Naive B cell (primary cell): ENCODE data around the gene PPM1J. TPM values are rescaled to one million over a fixed set of nuclear protein-coding genes. Genes with fewer than 3 reads are reported as not detected.

Source experiments
- ATAC-seq, 2 donors: fragments of 150-1000 bp; cut with Tn5 transposase; 2 replicates each; pipeline ENCODE4 v1.10.0; 2021; ENCODE audit warnings: low read depth in 2 of 2, mild to moderate bottlenecking in 2 of 2, moderate library complexity in 2 of 2
- DNase-seq: peaks from one replicate; pipeline ENCODE4 v3.0.0; 2022
- H3K27ac Mint-ChIP-seq, 6 donors: one replicate each; pipeline ENCODE4 v1.8.0; 2020 to 2022; ENCODE audit warnings: mild to moderate bottlenecking in 6 of 6, mixed read lengths in 6 of 6, moderate library complexity in 5 of 6, inconsistent platforms in 2 of 6
- H3K27me3 Mint-ChIP-seq, 3 donors: one replicate each; pipeline ENCODE4 v1.8.0; 2021 to 2022; ENCODE audit warnings: mixed read lengths in 3 of 3, mild to moderate bottlenecking in 1 of 3
- H3K36me3 Mint-ChIP-seq, 2 donors: one replicate each; pipeline ENCODE4 v1.8.0; 2020 to 2022; ENCODE audit warnings: mixed read lengths in 2 of 2, inconsistent platforms in 1 of 2, mild to moderate bottlenecking in 1 of 2
- H3K4me1 Mint-ChIP-seq, 3 donors: one replicate each; pipeline ENCODE4 v1.8.0; 2020 to 2022; ENCODE audit warnings: mixed read lengths in 3 of 3, inconsistent platforms in 1 of 3, mild to moderate bottlenecking in 1 of 3, moderate library complexity in 1 of 3
- H3K4me3 Mint-ChIP-seq, 8 donors: one replicate each; pipeline ENCODE4 v1.8.0; 2020 to 2022; ENCODE audit warnings: mild to moderate bottlenecking in 8 of 8, mixed read lengths in 8 of 8, moderate library complexity in 8 of 8, inconsistent platforms in 2 of 8
- H3K9me3 Mint-ChIP-seq, 7 donors: one replicate each; pipeline ENCODE4 v1.8.0; 2020 to 2022; ENCODE audit warnings: mixed read lengths in 7 of 7, mild to moderate bottlenecking in 5 of 7, inconsistent platforms in 2 of 7, moderate library complexity in 1 of 7
- polyA plus RNA-seq, 6 donors: library from polyadenylated mRNA; unstranded; fragments of 300-500 nt; fragmentation: Illumina TruSeq; gene quantifications; one replicate each; pipeline ENCODE4 v1.2.3, GENCODE V29; 2021; ENCODE audit warnings: low read depth in 6 of 6

PPM1J gene, protein sequence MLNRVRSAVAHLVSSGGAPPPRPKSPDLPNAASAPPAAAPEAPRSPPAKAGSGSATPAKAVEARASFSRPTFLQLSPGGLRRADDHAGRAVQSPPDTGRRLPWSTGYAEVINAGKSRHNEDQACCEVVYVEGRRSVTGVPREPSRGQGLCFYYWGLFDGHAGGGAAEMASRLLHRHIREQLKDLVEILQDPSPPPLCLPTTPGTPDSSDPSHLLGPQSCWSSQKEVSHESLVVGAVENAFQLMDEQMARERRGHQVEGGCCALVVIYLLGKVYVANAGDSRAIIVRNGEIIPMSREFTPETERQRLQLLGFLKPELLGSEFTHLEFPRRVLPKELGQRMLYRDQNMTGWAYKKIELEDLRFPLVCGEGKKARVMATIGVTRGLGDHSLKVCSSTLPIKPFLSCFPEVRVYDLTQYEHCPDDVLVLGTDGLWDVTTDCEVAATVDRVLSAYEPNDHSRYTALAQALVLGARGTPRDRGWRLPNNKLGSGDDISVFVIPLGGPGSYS
- 1 to 10 TPM in 5 of 6 donors, under 1 TPM in 1; 0.48 to 3.1 (median 1.5) TPM for polyA plus RNA-seq

- H3K27ac Mint-ChIP-seq: peak within 1 kb of the TSS; percentile 64 to 95 (median 92)
- ATAC-seq (peak; percentile 75 to 76), DNase-seq (peak; percentile 98)
- peak within 1 kb of the TSS; percentile 92 to 96 (median 94) for H3K4me3 Mint-ChIP-seq
- no peaks in the 10 kb centered on the region for H3K36me3 Mint-ChIP-seq
- no peaks in the 10 kb centered on the region for H3K9me3 Mint-ChIP-seq
- peaks cover 33 to 38% (median 34%) of the 10 kb centered on the region in 3 donors for H3K4me1 Mint-ChIP-seq
- H3K27me3 Mint-ChIP-seq: peaks cover 0 to 22% (median 18%) of the 10 kb centered on the region in 3 donors
Measured at GRCh38 chr1:112715264-112716053, at the start of gene PPM1J. PPM1J (minus strand) TSS chr1:112715332; CDS start chr1:112715301, 31 bp downstream.

DNA sequence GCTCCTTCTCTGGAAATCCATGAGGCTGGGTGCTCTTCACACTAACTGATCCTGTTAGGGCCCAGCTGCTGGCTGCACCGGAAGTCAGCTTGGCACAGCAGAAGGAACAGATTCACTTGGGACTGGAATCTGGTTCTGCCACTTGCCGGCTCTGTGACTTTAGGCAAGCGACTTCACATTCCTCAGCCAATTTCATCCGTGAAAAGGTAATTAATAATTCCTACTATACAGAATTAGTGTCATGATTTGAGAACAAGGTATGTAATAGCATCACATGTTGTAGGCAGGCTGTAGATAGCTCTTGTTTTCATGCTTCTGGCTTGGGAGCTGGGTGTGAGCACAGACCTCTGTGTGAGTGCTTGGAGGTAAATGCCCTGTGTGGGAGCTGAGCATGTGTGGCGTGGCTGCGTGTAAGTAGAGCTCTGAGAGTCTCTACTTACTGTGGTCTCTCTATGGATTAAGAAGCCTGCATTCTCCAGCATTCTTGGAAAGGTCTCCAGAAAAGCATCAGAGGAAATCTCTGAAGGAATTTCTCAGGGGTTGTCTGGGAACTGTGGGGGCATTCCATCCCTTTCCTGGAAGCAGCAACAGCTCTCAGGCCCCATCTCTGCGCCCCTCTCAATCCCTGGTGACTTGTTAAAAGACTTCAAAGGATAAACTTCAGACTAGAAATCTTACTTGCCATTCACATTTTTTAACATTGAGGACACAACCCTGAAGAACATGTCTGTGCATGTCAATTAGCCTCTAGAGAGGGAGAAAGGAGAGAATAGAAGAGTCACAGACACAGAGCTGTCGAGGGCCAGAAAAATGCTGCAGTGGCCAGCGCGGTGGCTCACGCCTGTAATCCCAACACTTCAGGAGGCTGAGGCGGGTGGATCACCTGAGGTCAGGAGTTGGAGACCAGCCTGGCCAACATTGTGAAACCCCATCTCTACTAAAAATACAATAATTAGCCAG, 47.7 kb upstream of the PPM1J start:
- Mint-ChIP-seq H3K27ac (no peak overlapping the region), H3K4me1 (peaks cover 0 to 4% (median 0%) of the 10 kb centered on the region in 3 donors), H3K27me3 (peaks cover 11 to 41% (median 23%) of the 10 kb centered on the region in 3 donors), H3K9me3 (peaks cover 2 to 14% (median 5%) of the 10 kb centered on the region in 7 donors), H3K4me3 (no peak overlapping the region), H3K36me3 (peaks cover 0 to 8% of the 10 kb centered on the region in 2 donors)
- ATAC-seq (no peak), DNase-seq (no peak)

DNA sequence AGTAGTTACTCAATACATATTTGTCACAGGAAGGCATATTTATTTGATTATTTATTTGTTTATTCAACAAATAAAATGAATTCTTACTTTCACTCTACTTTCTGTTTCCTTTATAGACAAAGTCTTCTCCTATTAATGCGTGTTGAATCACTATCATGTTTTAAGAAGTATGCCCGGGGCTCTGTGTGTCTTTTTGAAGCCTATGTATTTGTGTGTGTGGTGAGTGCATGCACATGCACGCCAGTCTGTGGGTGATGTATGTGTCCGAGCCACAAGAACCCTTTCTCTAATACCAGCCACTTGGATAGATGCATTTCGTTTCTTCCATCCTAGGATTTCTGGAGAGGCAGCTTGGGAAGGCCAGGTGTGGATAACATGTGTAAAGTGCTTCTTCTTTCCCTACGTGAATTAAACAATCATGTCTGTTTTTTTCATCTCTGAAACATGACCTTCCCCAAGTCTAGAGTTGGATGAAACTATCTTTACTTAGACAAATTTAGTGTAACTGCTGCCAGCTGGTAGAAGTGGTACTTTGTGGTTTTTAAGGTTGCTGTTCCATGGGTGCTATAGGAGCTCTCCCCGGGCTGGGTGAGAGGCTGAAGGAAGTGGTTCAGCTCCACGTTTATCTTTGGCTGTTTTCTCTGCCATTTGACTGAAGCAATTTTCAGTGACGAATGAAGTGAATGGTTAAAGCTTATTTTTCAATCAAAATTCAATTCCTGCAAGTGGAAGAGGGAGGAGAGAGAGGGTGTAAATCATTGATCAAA, 46.8 kb upstream of the PPM1J start:
- Mint-ChIP-seq H3K27me3 (peaks cover 17 to 50% (median 33%) of the 10 kb centered on the region in 3 donors), H3K36me3 (peaks cover 0 to 8% of the 10 kb centered on the region in 2 donors), H3K4me3 (no peak overlapping the region), H3K9me3 (peaks cover 2 to 11% (median 5%) of the 10 kb centered on the region in 7 donors), H3K27ac (no peak overlapping the region), H3K4me1 (peaks cover 0 to 4% (median 0%) of the 10 kb centered on the region in 3 donors)
- DNase-seq: no peak
- ATAC-seq: no peak

DNA sequence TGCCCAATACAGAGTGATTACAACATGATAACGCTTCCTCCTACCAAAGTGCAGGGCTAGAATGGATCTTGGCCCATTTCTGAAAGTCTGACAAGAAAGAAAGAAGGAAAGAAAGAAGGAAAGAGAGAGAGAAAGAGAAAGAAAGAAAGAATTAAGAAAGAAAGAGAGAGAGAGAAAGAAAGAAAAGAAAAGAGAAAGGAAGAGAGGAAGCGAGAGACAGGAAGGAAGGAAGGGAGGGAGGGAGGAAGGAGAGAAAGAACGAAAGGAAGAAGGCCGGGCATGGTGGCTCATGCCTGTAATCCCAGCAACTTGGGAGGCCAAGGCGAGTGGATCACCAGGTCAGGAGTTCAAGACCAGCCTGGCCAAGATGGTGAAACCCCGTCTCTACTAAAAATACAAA, 44.1 kb upstream of the PPM1J start:
- peaks cover 0 to 4% (median 0%) of the 10 kb centered on the region in 3 donors for H3K4me1 Mint-ChIP-seq
- no peak overlapping the region for H3K4me3 Mint-ChIP-seq
- peaks cover 8 to 17% of the 10 kb centered on the region in 2 donors for H3K36me3 Mint-ChIP-seq
- no peak for ATAC-seq
- H3K27ac Mint-ChIP-seq: peak overlapping the region in 3 of 6 donors; percentile 48 to 77 (median 75)
- H3K9me3 Mint-ChIP-seq: peaks cover 7 to 12% (median 8%) of the 10 kb centered on the region in 7 donors
- peaks cover 21 to 65% (median 49%) of the 10 kb centered on the region in 3 donors for H3K27me3 Mint-ChIP-seq
- DNase-seq: no peak

DNA sequence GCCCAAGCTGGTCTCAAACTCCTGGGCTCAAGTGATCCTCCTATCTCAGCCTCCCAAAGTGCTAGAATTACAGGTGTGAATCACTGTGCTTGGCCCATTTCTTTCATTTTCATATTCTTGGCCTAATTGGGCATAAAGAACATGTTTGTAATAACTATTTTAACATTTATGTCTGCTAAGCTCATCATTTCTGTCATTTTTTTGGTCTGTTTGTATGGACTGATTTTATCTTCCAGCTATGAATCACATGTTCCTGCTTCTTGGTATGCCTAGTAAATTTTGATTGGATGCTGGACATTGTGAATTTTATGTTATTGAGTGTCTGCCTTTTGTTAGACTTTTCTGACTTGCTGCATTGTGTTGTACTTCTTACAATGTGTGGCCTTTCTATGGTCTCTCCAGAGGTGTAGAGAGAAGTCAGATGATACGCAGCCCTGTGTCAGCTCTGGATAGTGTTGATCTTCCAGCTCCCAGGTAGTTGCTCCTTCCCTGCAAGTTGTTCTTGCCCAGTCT, 39.0 kb upstream of the PPM1J start:
- no peak for DNase-seq
- no peak for ATAC-seq
- Mint-ChIP-seq H3K27ac (no peak overlapping the region), H3K36me3 (peaks cover 9 to 28% of the 10 kb centered on the region in 2 donors), H3K4me3 (no peak overlapping the region), H3K27me3 (peaks cover 35 to 79% (median 71%) of the 10 kb centered on the region in 3 donors), H3K9me3 (peaks cover 11 to 26% (median 15%) of the 10 kb centered on the region in 7 donors), H3K4me1 (peaks cover 0 to 2% (median 0%) of the 10 kb centered on the region in 3 donors)

- Mint-ChIP-seq H3K4me3 (no peak overlapping the region), H3K9me3 (peaks cover 0 to 9% (median 4%) of the 10 kb centered on the region in 7 donors), H3K36me3 (peaks cover 0 to 7% of the 10 kb centered on the region in 2 donors), H3K4me1 (peaks cover 0 to 7% (median 4%) of the 10 kb centered on the region in 3 donors), H3K27ac (no peak overlapping the region), H3K27me3 (peaks cover 47 to 71% (median 50%) of the 10 kb centered on the region in 3 donors)
- ATAC-seq (no peak), DNase-seq (no peak)
Measured at GRCh38 chr1:112748396-112748795, 33.3 kb upstream of the PPM1J start.

DNA sequence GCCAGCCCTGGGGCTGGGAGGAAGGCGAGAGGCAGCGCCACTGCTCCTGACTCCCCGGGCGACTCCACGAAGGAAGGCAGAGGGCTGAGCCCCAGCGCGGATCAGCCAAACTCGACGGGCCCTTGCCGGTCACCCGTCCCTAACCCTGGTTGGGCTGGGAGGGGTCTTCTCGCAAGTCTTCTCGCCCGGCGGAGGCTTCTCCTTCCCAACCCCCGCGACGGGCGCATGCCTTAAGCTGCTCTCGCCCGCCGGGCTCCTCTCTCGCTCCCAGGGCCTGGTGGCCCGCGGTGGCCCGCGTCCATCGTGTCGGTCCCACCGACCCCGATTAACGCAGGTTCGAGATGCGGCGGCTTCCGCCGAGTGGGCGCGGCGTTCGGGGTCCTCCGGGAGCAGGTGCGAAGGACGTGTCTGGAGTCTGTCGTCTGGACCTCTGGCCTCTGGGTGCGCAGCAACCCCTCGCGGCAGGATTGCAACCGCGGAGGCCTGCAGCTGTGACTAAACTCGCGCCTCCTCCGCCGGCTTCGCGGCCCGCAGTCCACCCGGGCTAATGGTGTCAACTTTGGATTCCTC, 29.0 kb upstream of the PPM1J start:
- H3K4me3 Mint-ChIP-seq: peak overlapping the region in 6 of 8 donors; percentile 11 to 81 (median 50)
- H3K4me1 Mint-ChIP-seq: peaks cover 0 to 7% (median 4%) of the 10 kb centered on the region in 3 donors
- ATAC-seq: no peak
- H3K36me3 Mint-ChIP-seq: no peaks in the 10 kb centered on the region
- H3K27ac Mint-ChIP-seq: no peak overlapping the region
- DNase-seq: no peak
- peaks cover 66 to 84% (median 74%) of the 10 kb centered on the region in 3 donors for H3K27me3 Mint-ChIP-seq
- peaks cover 0 to 11% (median 2%) of the 10 kb centered on the region in 7 donors for H3K9me3 Mint-ChIP-seq

- Mint-ChIP-seq H3K9me3 (peaks cover 0 to 14% (median 2%) of the 10 kb centered on the region in 7 donors), H3K4me3 (peak overlapping the region in 3 of 8 donors; percentile 16 to 64 (median 62)), H3K27me3 (peaks cover 66 to 83% (median 74%) of the 10 kb centered on the region in 3 donors)
Measured at GRCh38 chr1:112743174-112744008, 28.3 kb upstream of the PPM1J start.

DNA sequence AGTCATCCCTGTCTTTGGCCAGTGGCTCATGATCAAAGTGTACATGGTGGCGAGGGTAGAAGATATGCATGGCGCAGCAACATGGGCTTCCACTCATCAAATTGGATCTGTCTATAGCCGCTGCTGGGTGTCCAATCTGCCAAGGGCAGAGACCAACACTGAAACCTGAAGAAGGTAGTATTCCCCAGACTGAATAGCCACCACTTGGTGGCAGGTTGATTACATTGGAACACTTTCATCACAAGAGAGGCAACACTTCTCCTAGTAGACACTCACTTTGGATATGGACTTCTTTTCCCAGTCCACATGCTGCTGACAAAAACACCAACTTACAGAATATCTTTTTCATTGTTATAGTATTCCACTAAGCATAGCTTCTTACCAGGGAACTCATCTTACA, 22.4 kb upstream of the PPM1J start:
- Mint-ChIP-seq H3K4me1 (peaks cover 0 to 6% (median 4%) of the 10 kb centered on the region in 3 donors), H3K9me3 (peaks cover 0 to 14% (median 2%) of the 10 kb centered on the region in 7 donors), H3K4me3 (no peak overlapping the region), H3K27ac (no peak overlapping the region), H3K27me3 (peaks cover 44 to 52% (median 48%) of the 10 kb centered on the region in 3 donors), H3K36me3 (no peaks in the 10 kb centered on the region)
- ATAC-seq (no peak), DNase-seq (no peak)

More at GRCh38 chr1:112743174-112744008, 28.3 kb upstream of the PPM1J start:
- H3K4me1 Mint-ChIP-seq: peaks cover 0 to 7% (median 4%) of the 10 kb centered on the region in 3 donors
- no peak overlapping the region for H3K27ac Mint-ChIP-seq
- no peak for ATAC-seq
- no peaks in the 10 kb centered on the region for H3K36me3 Mint-ChIP-seq
- DNase-seq: no peak

DNA sequence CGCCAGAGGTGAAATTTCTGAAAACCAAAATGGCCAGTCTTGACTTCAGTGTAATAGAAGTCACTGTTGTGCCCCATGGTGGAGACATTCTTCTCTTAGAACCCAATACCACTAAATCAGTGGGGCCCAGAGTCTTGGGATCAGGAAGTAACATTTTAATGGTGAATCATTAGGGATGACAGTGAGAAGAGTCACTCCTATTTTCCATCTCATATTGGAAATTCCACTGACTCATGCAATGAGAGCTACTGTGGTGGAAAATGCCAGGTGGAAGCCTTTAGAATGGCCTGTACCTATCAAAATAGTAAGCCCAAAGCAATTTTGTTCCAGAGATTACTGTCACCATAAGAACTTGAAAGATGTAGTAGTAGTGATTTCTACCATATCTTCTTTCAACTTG, 20.6 kb upstream of the PPM1J start:
- Mint-ChIP-seq H3K27me3 (peaks cover 28 to 35% (median 30%) of the 10 kb centered on the region in 3 donors), H3K27ac (no peak overlapping the region), H3K4me3 (no peak overlapping the region), H3K9me3 (peaks cover 0 to 9% (median 0%) of the 10 kb centered on the region in 7 donors), H3K4me1 (peaks cover 3 to 12% (median 12%) of the 10 kb centered on the region in 3 donors), H3K36me3 (no peaks in the 10 kb centered on the region)
- ATAC-seq (no peak), DNase-seq (no peak)
